Measurements from ENCODE around the gene LRP2.

The LRP2 gene

DNA sequence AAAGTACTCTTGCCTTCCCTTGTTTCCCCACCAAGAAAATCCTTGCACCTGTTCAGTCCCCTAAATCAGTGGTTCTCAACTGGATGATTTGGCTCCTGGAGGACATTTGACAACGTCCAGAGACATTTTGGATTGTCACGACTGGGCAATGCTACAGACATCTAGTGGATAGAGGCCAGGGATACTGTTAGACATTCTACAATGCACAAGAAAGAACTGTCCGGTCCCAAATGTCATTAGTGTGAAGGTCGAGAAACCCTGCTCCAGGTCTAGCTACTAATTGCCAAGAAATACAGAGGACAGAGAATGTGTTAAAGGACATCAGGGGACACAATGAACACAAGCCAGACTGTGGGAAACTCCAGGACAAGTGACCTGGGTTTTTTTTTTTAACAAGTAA lies 60.0 kb downstream of the LRP2 start:
- Histone ChIP-seq H3K4me1 (peaks cover 2% of the 10 kb centered on the region), H3K4me3 (ENCODE audit: low read depth, low read length) (no peak overlapping the region), H3K27ac (no peak overlapping the region), H3K79me2 (no peaks in the 10 kb centered on the region), H2AFZ (no peak overlapping the region), H3K4me2 (ENCODE audit: low read length) (no peak overlapping the region), H3K9me3 (ENCODE audit: control insufficient read depth, low read length) (no peaks in the 10 kb centered on the region), H3K9ac (no peak overlapping the region), H3K27me3 (ENCODE audit: control insufficient read depth, insufficient read depth, low read length) (no peaks in the 10 kb centered on the region), H3K36me3 (ENCODE audit: control insufficient read depth, insufficient read depth, low read length) (no peaks in the 10 kb centered on the region)
- TF ChIP-seq CTCF (IDR thresholded peaks at IDR 0.05), result no peak

DNA sequence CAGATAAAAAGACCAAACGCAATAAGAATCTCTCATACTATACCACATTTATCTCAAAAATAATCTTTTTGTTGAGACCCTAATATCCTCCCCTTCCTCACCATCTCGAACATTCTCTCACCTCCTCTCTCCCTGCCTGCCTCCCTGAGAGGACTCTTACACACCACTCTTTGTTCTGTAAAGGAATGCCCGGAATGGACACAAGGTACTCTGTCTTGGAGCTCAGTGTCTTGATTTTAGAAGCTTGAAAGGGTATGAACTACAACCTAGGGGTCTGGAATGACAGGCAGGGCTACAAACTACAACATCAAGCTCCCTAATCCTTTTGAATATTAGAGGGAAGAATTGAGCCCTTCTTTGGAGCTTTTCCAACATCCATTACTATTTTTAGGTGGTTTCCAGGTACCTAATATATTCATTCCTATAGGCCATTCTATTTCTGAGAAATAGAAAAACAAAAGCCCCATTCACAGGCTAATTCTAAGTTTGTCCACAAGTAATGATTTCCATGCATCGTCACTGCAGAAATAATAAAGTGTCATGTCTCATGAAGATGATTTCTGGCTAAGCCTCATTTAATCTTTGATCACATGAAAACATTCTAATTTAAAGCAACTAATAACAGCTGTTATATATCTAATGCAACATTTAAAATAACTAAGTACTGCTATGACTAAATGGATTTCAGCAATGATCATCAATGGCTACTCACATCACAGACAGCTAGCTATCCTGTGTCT lies 60.6 kb downstream of the LRP2 start:
- TF ChIP-seq CTCF (IDR thresholded peaks at IDR 0.05), result no peak

DNA sequence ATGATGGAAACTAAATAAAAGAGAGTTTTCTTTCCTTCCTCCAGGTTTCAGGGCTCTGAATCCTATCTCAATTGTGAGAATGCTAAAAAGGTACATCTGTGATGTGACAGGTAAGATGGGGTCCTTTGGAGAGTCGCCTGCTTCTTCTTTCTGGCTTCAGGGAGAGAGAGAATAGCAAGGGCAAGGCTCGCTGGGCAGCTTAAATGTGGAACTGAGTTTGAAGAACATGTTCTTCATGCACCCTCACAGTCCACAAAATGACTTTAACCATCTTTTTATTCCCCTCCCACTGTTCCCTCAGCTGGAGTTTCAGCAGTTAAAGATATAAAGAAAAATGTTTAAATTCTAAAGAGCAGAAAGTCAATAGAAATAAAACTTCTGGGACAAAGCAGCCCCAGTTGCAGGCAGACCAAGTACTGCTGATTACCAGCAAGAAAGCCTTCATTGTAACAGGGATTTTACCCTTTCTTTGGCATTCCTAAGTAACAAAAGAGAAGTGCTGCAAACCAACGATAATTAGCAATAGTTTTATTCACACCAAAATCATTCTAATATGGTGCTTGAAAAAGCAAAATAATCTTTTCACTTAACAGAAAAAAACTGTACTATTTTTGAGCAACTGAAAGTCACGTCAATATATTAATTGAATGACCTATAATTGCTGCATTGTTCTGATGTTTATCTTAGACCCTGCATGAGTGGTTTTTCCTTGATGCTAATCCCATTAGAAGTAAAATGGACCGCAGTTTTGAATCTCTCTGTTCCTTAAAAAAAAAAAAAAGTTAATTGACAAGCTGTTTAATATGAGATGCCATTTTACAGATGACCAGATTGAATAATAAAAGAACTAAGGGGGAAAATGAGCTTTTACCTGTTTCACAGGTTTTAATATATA lies 61.5 kb downstream of the LRP2 start:
- H3K36me3 ChIP-seq (ENCODE audit: control insufficient read depth, insufficient read depth, low read length), result no peaks in the 10 kb centered on the region
- H3K27ac ChIP-seq, result no peak overlapping the region
- H2AFZ ChIP-seq, result no peak overlapping the region
- H3K4me3 ChIP-seq (ENCODE audit: low read depth, low read length), result no peak overlapping the region
- no peaks in the 10 kb centered on the region for H3K79me2 ChIP-seq
- TF ChIP-seq CTCF (IDR thresholded peaks at IDR 0.05), result no peak
- no peak overlapping the region for H3K9ac ChIP-seq
- no peaks in the 10 kb centered on the region for H3K9me3 ChIP-seq (ENCODE audit: control insufficient read depth, low read length)
- H3K4me1 ChIP-seq, result no peaks in the 10 kb centered on the region
- no peaks in the 10 kb centered on the region for H3K27me3 ChIP-seq (ENCODE audit: control insufficient read depth, insufficient read depth, low read length)
- H3K4me2 ChIP-seq (ENCODE audit: low read length), result no peak overlapping the region

More for the DNA sequence above, 60.6 kb downstream of the LRP2 start:
- Histone ChIP-seq H2AFZ (no peak overlapping the region), H3K9me3 (ENCODE audit: control insufficient read depth, low read length) (no peaks in the 10 kb centered on the region), H3K4me1 (peaks cover 2% of the 10 kb centered on the region), H3K27me3 (ENCODE audit: control insufficient read depth, insufficient read depth, low read length) (no peaks in the 10 kb centered on the region), H3K79me2 (no peaks in the 10 kb centered on the region), H3K4me3 (ENCODE audit: low read depth, low read length) (no peak overlapping the region), H3K9ac (no peak overlapping the region), H3K4me2 (ENCODE audit: low read length) (no peak overlapping the region), H3K27ac (no peak overlapping the region), H3K36me3 (ENCODE audit: control insufficient read depth, insufficient read depth, low read length) (no peaks in the 10 kb centered on the region)

DNA sequence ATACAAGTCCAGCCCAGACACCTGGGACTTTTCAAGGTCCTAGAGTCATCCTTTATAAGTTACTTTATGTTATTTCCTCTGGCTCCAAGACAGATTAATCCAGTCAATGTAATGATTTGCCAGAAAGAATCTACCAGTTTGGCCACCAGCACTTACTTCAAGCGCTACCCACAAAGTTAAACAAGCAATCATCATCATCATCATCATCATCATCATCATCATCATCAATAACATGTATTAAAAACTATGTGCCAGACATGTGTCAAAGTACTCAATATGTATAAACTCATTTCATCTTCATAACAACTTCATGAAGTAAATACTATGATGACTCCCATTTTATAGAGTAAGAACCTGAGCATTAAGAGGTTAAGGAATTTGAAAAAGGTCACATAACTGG lies 64.3 kb downstream of the LRP2 start:
- H3K9me3 ChIP-seq (ENCODE audit: control insufficient read depth, low read length), result no peaks in the 10 kb centered on the region
- H2AFZ ChIP-seq, result no peak overlapping the region
- no peak overlapping the region for H3K9ac ChIP-seq
- no peak overlapping the region for H3K27ac ChIP-seq
- H3K4me2 ChIP-seq (ENCODE audit: low read length), result no peak overlapping the region
- no peak for TF ChIP-seq CTCF (IDR thresholded peaks at IDR 0.05)
- no peaks in the 10 kb centered on the region for H3K4me1 ChIP-seq
- H3K79me2 ChIP-seq, result no peaks in the 10 kb centered on the region
- H3K4me3 ChIP-seq (ENCODE audit: low read depth, low read length), result no peak overlapping the region
- no peaks in the 10 kb centered on the region for H3K36me3 ChIP-seq (ENCODE audit: control insufficient read depth, insufficient read depth, low read length)
- no peaks in the 10 kb centered on the region for H3K27me3 ChIP-seq (ENCODE audit: control insufficient read depth, insufficient read depth, low read length)
